ENCODE results near the gene MAGEA11. TPM values are rescaled to one million over a fixed set of nuclear protein-coding genes. Genes with fewer than 3 reads are reported as not detected.
"Not testable (repeated sequence)": the region's sequence is repeated elsewhere in the genome, so short reads cannot be mapped to it uniquely, and the experiment has no call there.

Gene MAGEA11
- total RNA-seq, 1 donor from 2014 or later, result not detected

DNA sequence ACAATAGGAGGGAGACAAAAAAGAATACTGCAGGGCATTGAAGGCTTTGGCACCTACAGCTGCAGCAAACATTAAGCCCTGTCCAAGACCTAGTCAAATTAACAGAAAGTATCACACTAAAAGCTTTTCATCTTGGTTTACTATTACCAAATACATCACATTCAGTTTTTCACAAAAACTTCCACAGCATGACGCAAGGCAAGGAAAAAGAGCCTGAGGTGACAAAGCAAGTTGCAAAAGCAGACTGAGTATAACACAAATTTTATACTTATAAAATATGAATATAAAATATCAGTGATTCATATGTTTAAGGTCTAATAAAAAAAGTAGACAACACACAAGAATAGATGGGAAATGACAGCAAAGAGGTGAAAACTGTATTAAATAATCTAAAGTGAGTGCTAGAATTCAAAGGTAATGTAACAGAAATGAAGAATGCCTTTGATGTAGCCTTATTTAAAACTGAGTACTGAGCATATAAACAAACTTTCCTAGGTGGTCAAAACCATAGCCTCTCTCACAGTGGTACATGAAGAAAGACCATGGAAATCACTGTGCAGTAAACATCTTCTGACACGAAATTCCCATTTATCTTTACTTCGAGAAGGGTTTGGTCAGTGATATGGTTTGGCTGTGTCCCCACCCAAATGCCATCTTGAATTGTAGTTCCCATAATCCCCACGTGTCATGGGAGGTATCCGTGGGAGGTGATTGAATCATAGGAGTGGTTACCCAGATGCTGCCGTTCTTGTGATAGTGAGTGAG is 27.7 kb upstream of the MAGEA11 start:
- DNase-seq (ENCODE audit: extremely low spot score in 2 of 2), result no peak
- Histone ChIP-seq H3K36me3 (no peaks in the 10 kb centered on the region), H3K4me3 (no peak overlapping the region), H3K27me3 (no peaks in the 10 kb centered on the region), H3K9me3 (no peaks in the 10 kb centered on the region), H3K27ac (no peak overlapping the region), H3K4me1 (no peaks in the 10 kb centered on the region)
- TF ChIP-seq POLR2AphosphoS5 (IDR thresholded peaks at IDR 0.05; ENCODE audit: insufficient read depth in 1 of 2, low read depth in 1 of 2), result no peak
- no peak for TF ChIP-seq POLR2A (IDR thresholded peaks at IDR 0.05)
- TF ChIP-seq, protein P1, sequence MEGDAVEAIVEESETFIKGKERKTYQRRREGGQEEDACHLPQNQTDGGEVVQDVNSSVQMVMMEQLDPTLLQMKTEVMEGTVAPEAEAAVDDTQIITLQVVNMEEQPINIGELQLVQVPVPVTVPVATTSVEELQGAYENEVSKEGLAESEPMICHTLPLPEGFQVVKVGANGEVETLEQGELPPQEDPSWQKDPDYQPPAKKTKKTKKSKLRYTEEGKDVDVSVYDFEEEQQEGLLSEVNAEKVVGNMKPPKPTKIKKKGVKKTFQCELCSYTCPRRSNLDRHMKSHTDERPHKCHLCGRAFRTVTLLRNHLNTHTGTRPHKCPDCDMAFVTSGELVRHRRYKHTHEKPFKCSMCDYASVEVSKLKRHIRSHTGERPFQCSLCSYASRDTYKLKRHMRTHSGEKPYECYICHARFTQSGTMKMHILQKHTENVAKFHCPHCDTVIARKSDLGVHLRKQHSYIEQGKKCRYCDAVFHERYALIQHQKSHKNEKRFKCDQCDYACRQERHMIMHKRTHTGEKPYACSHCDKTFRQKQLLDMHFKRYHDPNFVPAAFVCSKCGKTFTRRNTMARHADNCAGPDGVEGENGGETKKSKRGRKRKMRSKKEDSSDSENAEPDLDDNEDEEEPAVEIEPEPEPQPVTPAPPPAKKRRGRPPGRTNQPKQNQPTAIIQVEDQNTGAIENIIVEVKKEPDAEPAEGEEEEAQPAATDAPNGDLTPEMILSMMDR (IDR thresholded peaks at IDR 0.05), result no peak
- intact Hi-C loops (cut with DNase I), result no loop called here

DNA sequence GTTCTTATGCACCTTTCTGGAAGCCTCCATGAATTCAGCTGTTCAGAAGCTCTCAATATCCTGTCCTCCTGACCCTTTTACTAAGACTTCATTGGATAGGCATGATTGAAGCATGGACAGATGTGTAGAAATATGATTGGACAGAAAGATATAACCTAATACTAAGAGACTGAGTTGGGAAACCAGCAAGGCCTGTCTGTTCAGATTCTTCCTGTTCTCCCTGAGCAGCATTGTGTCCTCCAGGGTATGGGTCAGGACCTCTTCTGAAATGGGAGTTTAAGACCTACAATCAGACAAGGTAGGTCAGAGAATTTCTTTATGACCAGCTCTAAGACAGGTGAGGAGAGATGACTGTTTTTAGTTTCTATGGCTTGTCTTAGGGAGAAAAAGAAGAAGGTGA is 23.9 kb upstream of the MAGEA11 start:
- TF ChIP-seq POLR2AphosphoS5 (IDR thresholded peaks at IDR 0.05; ENCODE audit: insufficient read depth in 1 of 2, low read depth in 1 of 2) (no peak), POLR2A (IDR thresholded peaks at IDR 0.05) (no peak)
- TF ChIP-seq, protein P1 (IDR thresholded peaks at IDR 0.05), result no peak
- Histone ChIP-seq H3K36me3 (no peaks in the 10 kb centered on the region), H3K27me3 (no peaks in the 10 kb centered on the region), H3K27ac (no peak overlapping the region), H3K9me3 (no peaks in the 10 kb centered on the region), H3K4me3 (no peak overlapping the region), H3K4me1 (no peaks in the 10 kb centered on the region)
- intact Hi-C loops (cut with DNase I), result no loop called here
- DNase-seq (ENCODE audit: extremely low spot score in 2 of 2), result no peak

DNA sequence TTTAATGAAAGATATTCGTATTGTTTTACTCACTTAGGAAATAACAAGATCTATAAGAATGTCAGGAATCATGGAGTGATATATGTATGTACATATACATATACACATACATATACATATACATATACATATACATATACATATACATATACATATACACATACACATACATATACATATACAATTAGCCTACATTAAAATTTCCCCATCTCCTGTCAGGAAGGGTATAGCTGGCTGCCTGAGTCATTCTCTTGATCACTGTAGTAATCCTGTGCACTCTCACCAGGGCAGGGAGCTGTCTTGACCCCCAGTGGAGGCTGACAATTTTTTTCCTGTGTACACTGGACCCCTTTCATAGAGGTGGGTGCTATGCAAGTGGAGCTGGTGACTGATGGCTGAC is 23.3 kb upstream of the MAGEA11 start:
- H3K4me3 ChIP-seq, result no peak overlapping the region
- TF ChIP-seq POLR2AphosphoS5 (IDR thresholded peaks at IDR 0.05; ENCODE audit: insufficient read depth in 1 of 2, low read depth in 1 of 2) (no peak), POLR2A (IDR thresholded peaks at IDR 0.05) (no peak)
- TF ChIP-seq, protein P1 (IDR thresholded peaks at IDR 0.05), result no peak
- DNase-seq (ENCODE audit: extremely low spot score in 2 of 2), result no peak
- H3K27me3 ChIP-seq, result no peaks in the 10 kb centered on the region
- no peak overlapping the region for H3K27ac ChIP-seq
- intact Hi-C loops (cut with DNase I), result no loop called here
- no peaks in the 10 kb centered on the region for H3K9me3 ChIP-seq
- no peaks in the 10 kb centered on the region for H3K4me1 ChIP-seq
- H3K36me3 ChIP-seq, result no peaks in the 10 kb centered on the region

DNA sequence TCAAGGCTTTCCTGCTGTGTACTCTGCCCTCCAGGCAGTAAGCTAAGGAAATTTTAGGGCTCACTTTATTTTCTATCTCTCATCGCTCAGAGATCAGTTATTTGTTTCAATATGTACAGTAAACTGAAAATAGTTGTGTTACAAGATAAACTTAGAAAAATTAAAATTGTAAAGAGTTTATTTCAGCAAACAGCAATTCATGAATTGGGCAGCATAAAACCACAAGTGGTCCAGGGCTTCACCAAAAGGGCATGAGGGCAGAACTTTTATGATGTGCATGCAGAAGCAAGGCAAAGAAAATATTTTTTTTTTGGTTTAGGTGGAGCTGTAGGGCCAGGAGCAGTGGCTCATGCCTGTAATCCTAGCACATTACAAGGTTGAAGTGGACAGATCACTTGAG is 20.1 kb upstream of the MAGEA11 start:
- DNase-seq (ENCODE audit: extremely low spot score in 2 of 2), result no peak
- TF ChIP-seq POLR2AphosphoS5 (IDR thresholded peaks at IDR 0.05; ENCODE audit: insufficient read depth in 1 of 2, low read depth in 1 of 2) (no peak), POLR2A (IDR thresholded peaks at IDR 0.05) (no peak)
- TF ChIP-seq, protein P1 (IDR thresholded peaks at IDR 0.05), result no peak

DNA sequence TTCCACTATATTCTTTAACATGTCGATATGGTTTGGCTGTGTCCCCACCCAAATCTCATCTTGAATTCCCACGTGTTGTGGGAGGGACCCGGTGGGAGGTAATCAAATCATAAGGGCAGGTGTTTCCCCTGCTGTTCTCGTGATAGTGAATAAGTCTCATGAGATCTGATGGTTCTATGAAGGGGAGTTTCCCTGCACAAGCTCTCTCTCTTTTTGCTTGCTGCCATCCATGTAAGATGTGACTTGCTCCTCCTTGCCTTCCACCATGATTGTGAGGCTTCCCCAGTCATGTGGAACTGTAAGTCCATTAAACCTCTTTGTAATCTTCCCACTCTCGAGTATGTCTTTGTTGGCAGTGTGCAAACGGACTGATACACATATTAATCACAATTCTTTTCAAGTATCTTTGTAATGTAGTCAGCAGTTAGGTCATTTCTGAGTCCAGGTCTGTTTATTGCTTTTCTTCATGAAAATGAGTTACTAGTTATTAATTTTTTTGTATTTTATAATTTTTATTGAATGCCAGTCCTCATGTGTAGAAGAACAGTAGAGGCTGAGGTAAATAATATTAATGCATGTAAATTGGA is 19.1 kb upstream of the MAGEA11 start:
- H3K9me3 ChIP-seq; H3K27me3 ChIP-seq; intact Hi-C loops (cut with DNase I); DNase-seq (ENCODE audit: extremely low spot score in 2 of 2); H3K4me1 ChIP-seq; H3K36me3 ChIP-seq; H3K4me3 ChIP-seq; H3K27ac ChIP-seq: not testable (repeated sequence)

More for the DNA sequence above, 20.1 kb upstream of the MAGEA11 start:
- H3K9me3 ChIP-seq, result no peaks in the 10 kb centered on the region
- no peaks in the 10 kb centered on the region for H3K4me1 ChIP-seq
- no peaks in the 10 kb centered on the region for H3K36me3 ChIP-seq
- intact Hi-C loops (cut with DNase I), result no loop called here
- no peaks in the 10 kb centered on the region for H3K27me3 ChIP-seq
- H3K27ac ChIP-seq, result no peak overlapping the region
- no peak overlapping the region for H3K4me3 ChIP-seq

All from vagina (tissue), 2 donors.